Prostate gland (tissue), 2 donors: ENCODE results near the gene PGF.

Experiments
- CTCF ChIP-seq, 4 experiments: fragments of 200-600 bp in 2 of 4; fragments of 450-650 bp in 2 of 4; sonication (generic) in 2 of 4; IDR thresholded peaks; 1 replicate in 3 of 4; 2 replicates in 1 of 4; pipeline ENCODE4 v1.5.1; 2016 to 2019; ENCODE audit warnings: antibody characterized with exemption in 4 of 4, mild to moderate bottlenecking in 2 of 4, moderate library complexity in 2 of 4
- POLR2A ChIP-seq: fragments of 450-650 bp; IDR thresholded peaks from one replicate; pipeline ENCODE4 v1.6.1; 2016; ENCODE audit warnings: antibody characterized with exemption, mild to moderate bottlenecking
- POLR2AphosphoS5 ChIP-seq: sonication (generic); formaldehyde crosslinking; IDR thresholded peaks from one replicate; pipeline ENCODE4 v1.6.1; 2017; ENCODE audit warnings: antibody characterized with exemption

DNA sequence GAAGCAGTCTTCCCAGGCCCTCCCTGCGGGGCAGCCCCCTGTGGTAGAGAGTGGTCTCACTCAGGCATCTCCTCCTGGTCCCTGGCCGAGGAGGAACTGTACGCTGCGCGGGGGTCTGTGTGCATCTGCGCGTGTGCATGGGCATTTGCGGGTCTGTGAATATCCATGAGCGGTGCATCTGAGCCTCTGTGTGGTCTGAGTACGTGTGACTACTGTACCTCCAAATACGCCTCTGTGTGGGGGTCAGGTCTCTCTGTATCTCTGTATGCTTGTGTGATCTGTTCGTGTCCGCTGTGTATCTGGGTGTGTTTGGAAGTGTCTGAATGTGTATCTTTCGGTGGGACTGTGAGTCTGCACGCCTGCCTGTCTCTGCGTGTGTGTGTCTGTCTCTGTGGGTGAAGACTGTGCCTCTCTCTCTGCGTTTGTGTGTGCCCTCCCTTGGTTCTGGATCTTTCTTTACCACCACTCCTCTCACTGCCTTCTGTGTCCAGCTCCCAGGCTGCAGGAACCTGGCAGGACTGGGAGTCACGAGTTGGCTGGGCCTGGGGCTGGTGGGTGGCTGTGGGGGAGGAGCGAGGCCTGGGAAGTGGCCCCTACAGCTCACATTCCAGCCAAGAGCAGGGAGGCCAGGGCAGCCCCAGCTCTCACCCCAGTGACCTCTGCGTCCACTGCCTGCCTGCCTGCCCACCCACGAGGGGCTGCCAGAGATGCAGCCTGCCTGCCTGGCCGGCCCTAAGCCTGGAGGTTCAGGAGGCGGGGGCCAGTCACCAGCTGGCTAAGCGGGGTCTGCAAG, 1.1 kb upstream of the PGF start:
- TF ChIP-seq CTCF (IDR thresholded peaks at IDR 0.05) (no peak), POLR2A (no peak), POLR2AphosphoS5 (no peak)
